MCF 10A (cell line): ENCODE results near the gene C14orf132. TPM values are rescaled to one million over a fixed set of nuclear protein-coding genes. Genes with fewer than 3 reads are reported as not detected.

Source experiments
- BruUV-seq: library from RNA; stranded (reverse); fragments of 400-500 nt; replicated peaks from 2 replicates; lab custom pipeline; 2021; lab: Mats Ljungman, UMichigan
- CTCF ChIA-PET: fragments of 300-600 bp; sonication (Branson Sonifier 250); formaldehyde crosslinking; extraction: SDS; loops from one replicate; lab custom pipeline; 2021; ENCODE audit warnings: antibody characterized with exemption, inconsistent platforms; lab: Yijun Ruan, JAX
- POLR2A ChIA-PET: fragments of 300-600, 350-650 bp; sonication (Branson Sonifier 250); formaldehyde crosslinking; extraction: SDS; loops from one replicate; lab custom pipeline; 2020; ENCODE audit warnings: antibody characterized with exemption, inconsistent platforms; lab: Yijun Ruan, JAX
- DNase-seq: peaks from one replicate; pipeline ENCODE4 v3.0.0-alpha.2; 2018; ENCODE audit not compliant: unreplicated experiment
- H3K27ac Mint-ChIP-seq: one replicate; pipeline ENCODE4 v1.8.0; 2022; ENCODE audit warnings: mild to moderate bottlenecking, low read depth, mixed read lengths; ENCODE audit not compliant: unreplicated experiment
- H3K27me3 Mint-ChIP-seq: one replicate; pipeline ENCODE4 v1.8.0; 2022; ENCODE audit warnings: mixed read lengths; ENCODE audit not compliant: insufficient read depth, unreplicated experiment
- H3K36me3 Mint-ChIP-seq: one replicate; pipeline ENCODE4 v1.8.0; 2022; ENCODE audit warnings: mild to moderate bottlenecking, moderate library complexity, mixed read lengths; ENCODE audit not compliant: insufficient read depth, unreplicated experiment
- H3K4me1 Mint-ChIP-seq: one replicate; pipeline ENCODE4 v1.8.0; 2022; ENCODE audit warnings: mixed read lengths; ENCODE audit not compliant: insufficient read depth, unreplicated experiment
- H3K4me3 Mint-ChIP-seq: one replicate; pipeline ENCODE4 v1.8.0; 2022; ENCODE audit warnings: mild to moderate bottlenecking, moderate library complexity, mixed read lengths; ENCODE audit not compliant: unreplicated experiment
- H3K9me3 Mint-ChIP-seq: one replicate; pipeline ENCODE4 v1.8.0; 2022; ENCODE audit warnings: mixed read lengths; ENCODE audit not compliant: unreplicated experiment
- intact Hi-C: fragments of 100-400 bp; cut with micrococcal nuclease; formaldehyde crosslinking; loops from 2 replicates; pipeline ENCODE4 v1.14.1; 2022
- total RNA-seq: library from RNA; stranded (reverse); gene quantifications from 2 replicates; pipeline ENCODE4 v1.2.3, GENCODE V29; 2022
- TF ChIP-seq, protein P1 (sequence below): fragments of 200-600 bp; IDR thresholded peaks from one replicate; pipeline ENCODE4 v1.8.0; 2022; ENCODE audit warnings: antibody characterized with exemption, mild to moderate bottlenecking; ENCODE audit not compliant: unreplicated experiment

The C14orf132 gene
- total RNA-seq, 1 experiment from 2014 or later: not detected

DNA sequence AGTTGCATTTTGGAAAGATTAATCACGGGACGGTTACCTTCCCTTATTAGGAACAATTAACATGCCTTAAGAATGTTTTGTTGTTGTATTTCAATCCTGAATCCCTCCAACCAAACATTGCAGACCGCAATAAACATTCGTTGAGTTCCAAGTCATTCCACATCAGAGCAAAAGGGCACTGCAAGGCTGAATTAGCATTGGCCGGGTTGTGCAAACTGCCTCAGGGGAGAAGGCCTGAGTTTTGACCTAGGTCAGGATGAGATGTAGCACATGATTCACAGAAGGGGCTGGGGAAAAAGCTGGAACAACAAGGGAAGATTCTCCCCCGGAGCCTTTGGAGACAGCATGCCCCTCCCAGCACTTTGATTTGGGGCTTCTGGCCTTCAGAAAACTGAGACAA, 83.3 kb downstream of the C14orf132 start:
- Mint-ChIP-seq H3K9me3 (no peaks in the 10 kb centered on the region), H3K36me3 (no peaks in the 10 kb centered on the region), H3K27me3 (no peaks in the 10 kb centered on the region), H3K4me3 (no peak overlapping the region), H3K27ac (no peak overlapping the region), H3K4me1 (no peaks in the 10 kb centered on the region)
- TF ChIP-seq, protein P1, sequence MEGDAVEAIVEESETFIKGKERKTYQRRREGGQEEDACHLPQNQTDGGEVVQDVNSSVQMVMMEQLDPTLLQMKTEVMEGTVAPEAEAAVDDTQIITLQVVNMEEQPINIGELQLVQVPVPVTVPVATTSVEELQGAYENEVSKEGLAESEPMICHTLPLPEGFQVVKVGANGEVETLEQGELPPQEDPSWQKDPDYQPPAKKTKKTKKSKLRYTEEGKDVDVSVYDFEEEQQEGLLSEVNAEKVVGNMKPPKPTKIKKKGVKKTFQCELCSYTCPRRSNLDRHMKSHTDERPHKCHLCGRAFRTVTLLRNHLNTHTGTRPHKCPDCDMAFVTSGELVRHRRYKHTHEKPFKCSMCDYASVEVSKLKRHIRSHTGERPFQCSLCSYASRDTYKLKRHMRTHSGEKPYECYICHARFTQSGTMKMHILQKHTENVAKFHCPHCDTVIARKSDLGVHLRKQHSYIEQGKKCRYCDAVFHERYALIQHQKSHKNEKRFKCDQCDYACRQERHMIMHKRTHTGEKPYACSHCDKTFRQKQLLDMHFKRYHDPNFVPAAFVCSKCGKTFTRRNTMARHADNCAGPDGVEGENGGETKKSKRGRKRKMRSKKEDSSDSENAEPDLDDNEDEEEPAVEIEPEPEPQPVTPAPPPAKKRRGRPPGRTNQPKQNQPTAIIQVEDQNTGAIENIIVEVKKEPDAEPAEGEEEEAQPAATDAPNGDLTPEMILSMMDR: no peak
- POLR2A ChIA-PET: interaction anchor here (0.8 kb wide), 1 partner anchor 45 kb away, joined by 4 read pairs; no protein-coding TSS in a partner anchor
- DNase-seq: peak; percentile 62
- BruUV-seq: no TSS peak
- intact Hi-C loops: no loop called here
- CTCF ChIA-PET: no interaction called here

DNA sequence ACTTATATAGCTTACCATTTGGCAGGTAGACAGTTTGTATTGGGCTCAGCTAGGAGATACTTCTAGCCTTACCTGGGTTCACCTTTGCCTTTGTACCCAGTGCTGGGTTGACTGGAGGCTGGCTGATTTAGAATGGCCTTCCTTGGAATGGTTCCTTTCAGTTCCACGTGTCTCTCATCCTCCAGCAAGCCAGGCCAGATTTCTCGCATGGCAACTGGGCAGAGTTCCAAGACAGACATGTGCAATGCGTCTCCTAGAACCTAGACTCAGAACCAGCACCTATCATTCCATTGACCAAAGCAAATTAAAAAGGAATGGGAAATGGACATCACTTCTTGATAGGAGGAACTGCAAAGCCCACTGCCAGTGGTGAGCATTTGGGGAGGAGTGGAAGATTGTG, 86.4 kb downstream of the C14orf132 start:
- Mint-ChIP-seq H3K27me3 (no peaks in the 10 kb centered on the region), H3K36me3 (no peaks in the 10 kb centered on the region), H3K4me1 (peaks cover 6% of the 10 kb centered on the region), H3K4me3 (no peak overlapping the region), H3K9me3 (no peaks in the 10 kb centered on the region), H3K27ac (no peak overlapping the region)
- DNase-seq: no peak
- no TSS peak for BruUV-seq
- POLR2A ChIA-PET: interaction anchor here (1.1 kb wide), 1 partner anchor 17 kb away, joined by 3 read pairs; no protein-coding TSS in a partner anchor
- TF ChIP-seq, protein P1: no peak
- CTCF ChIA-PET: no interaction called here
- intact Hi-C loops: no loop called here

DNA sequence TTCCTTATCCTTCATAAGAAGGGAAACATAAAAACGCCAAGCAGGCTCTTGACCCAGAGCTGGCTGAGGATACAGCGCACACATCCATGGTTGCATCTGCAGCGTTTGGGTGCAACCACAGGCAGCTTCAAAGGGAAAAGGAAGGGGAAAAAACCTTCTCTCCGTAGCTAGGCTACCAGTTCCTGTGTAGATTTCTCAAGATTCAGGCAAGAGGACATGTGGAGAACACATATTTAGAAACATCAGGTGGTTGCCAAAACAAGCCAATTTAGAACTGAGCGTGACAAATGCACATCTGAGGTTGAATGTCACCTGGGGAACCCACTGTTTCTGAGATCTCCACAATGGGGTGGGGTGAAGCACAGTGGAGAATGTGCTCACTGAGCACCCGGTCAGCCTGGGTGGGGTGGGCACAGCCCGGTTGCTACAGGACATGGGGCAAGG, 87.2 kb downstream of the C14orf132 start:
- Mint-ChIP-seq H3K4me3 (no peak overlapping the region), H3K36me3 (no peaks in the 10 kb centered on the region), H3K9me3 (no peaks in the 10 kb centered on the region), H3K27ac (no peak overlapping the region), H3K27me3 (no peaks in the 10 kb centered on the region), H3K4me1 (peaks cover 13% of the 10 kb centered on the region)
- TF ChIP-seq, protein P1: no peak
- ChIA-PET POLR2A (interaction anchor here (1.1 kb wide), 1 partner anchor 17 kb away, joined by 3 read pairs; no protein-coding TSS in a partner anchor), CTCF (interaction anchor here (1.0 kb wide), 1 partner anchor 23 kb away, joined by 5 read pairs; no protein-coding TSS in a partner anchor)
- no peak for DNase-seq
- intact Hi-C loops: no loop called here
- no TSS peak for BruUV-seq

DNA sequence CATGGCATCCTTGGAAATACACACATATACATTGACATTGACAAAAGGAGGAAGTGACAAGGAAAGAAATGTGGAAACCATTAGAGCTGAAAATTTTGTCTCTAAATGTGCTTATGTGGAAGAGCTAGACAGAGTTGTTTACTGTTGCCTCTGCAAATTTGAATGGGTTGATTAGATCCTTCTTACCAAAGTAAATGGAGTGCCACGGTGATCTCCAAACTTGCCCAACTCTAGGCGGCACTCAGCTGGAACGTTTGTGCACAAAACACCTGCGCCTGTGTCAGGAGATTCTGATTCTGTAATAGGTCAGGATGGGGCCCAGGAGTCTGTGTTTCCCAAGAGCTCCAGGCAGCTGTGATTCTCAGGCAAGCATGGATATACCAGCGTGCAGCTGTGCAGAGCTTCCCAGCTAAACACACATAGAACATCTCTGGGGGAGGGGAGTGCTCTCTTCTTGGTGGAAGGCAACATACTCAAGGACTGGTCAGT, 87.7 kb downstream of the C14orf132 start:
- TF ChIP-seq, protein P1: no peak
- Mint-ChIP-seq H3K4me1 (peaks cover 13% of the 10 kb centered on the region), H3K36me3 (no peaks in the 10 kb centered on the region), H3K4me3 (no peak overlapping the region), H3K27ac (no peak overlapping the region), H3K9me3 (no peaks in the 10 kb centered on the region), H3K27me3 (peaks cover 1% of the 10 kb centered on the region)
- no TSS peak for BruUV-seq
- no peak for DNase-seq
- intact Hi-C loops: no loop called here
- CTCF ChIA-PET: interaction anchor here (0.9 to 1.1 kb wide), 3 partner anchors 19 to 133 kb away, joined by 3 to 5 read pairs (median 3); no protein-coding TSS in a partner anchor
- POLR2A ChIA-PET: no interaction called here
